MCF 10A (cell line): ENCODE results near the gene METTL27. TPM values are rescaled to one million over a fixed set of nuclear protein-coding genes. Genes with fewer than 3 reads are reported as not detected.

Source experiments
- BruUV-seq: library from RNA; stranded (reverse); fragments of 400-500 nt; replicated peaks from 2 replicates; lab custom pipeline; 2021; lab: Mats Ljungman, UMichigan
- CTCF ChIA-PET: fragments of 300-600 bp; sonication (Branson Sonifier 250); formaldehyde crosslinking; extraction: SDS; loops from one replicate; lab custom pipeline; 2021; ENCODE audit warnings: antibody characterized with exemption, inconsistent platforms; lab: Yijun Ruan, JAX
- POLR2A ChIA-PET: fragments of 300-600, 350-650 bp; sonication (Branson Sonifier 250); formaldehyde crosslinking; extraction: SDS; loops from one replicate; lab custom pipeline; 2020; ENCODE audit warnings: antibody characterized with exemption, inconsistent platforms; lab: Yijun Ruan, JAX
- DNase-seq: peaks from one replicate; pipeline ENCODE4 v3.0.0-alpha.2; 2018; ENCODE audit not compliant: unreplicated experiment
- H3K27ac Mint-ChIP-seq: one replicate; pipeline ENCODE4 v1.8.0; 2022; ENCODE audit warnings: mild to moderate bottlenecking, low read depth, mixed read lengths; ENCODE audit not compliant: unreplicated experiment
- H3K27me3 Mint-ChIP-seq: one replicate; pipeline ENCODE4 v1.8.0; 2022; ENCODE audit warnings: mixed read lengths; ENCODE audit not compliant: insufficient read depth, unreplicated experiment
- H3K36me3 Mint-ChIP-seq: one replicate; pipeline ENCODE4 v1.8.0; 2022; ENCODE audit warnings: mild to moderate bottlenecking, moderate library complexity, mixed read lengths; ENCODE audit not compliant: insufficient read depth, unreplicated experiment
- H3K4me1 Mint-ChIP-seq: one replicate; pipeline ENCODE4 v1.8.0; 2022; ENCODE audit warnings: mixed read lengths; ENCODE audit not compliant: insufficient read depth, unreplicated experiment
- H3K4me3 Mint-ChIP-seq: one replicate; pipeline ENCODE4 v1.8.0; 2022; ENCODE audit warnings: mild to moderate bottlenecking, moderate library complexity, mixed read lengths; ENCODE audit not compliant: unreplicated experiment
- H3K9me3 Mint-ChIP-seq: one replicate; pipeline ENCODE4 v1.8.0; 2022; ENCODE audit warnings: mixed read lengths; ENCODE audit not compliant: unreplicated experiment
- intact Hi-C: fragments of 100-400 bp; cut with micrococcal nuclease; formaldehyde crosslinking; loops from 2 replicates; pipeline ENCODE4 v1.14.1; 2022
- total RNA-seq: library from RNA; stranded (reverse); gene quantifications from 2 replicates; pipeline ENCODE4 v1.2.3, GENCODE V29; 2022
- TF ChIP-seq, protein P1 (sequence below): fragments of 200-600 bp; IDR thresholded peaks from one replicate; pipeline ENCODE4 v1.8.0; 2022; ENCODE audit warnings: antibody characterized with exemption, mild to moderate bottlenecking; ENCODE audit not compliant: unreplicated experiment

Gene METTL27
- total RNA-seq, 1 experiment from 2014 or later = 4.4 TPM

DNA sequence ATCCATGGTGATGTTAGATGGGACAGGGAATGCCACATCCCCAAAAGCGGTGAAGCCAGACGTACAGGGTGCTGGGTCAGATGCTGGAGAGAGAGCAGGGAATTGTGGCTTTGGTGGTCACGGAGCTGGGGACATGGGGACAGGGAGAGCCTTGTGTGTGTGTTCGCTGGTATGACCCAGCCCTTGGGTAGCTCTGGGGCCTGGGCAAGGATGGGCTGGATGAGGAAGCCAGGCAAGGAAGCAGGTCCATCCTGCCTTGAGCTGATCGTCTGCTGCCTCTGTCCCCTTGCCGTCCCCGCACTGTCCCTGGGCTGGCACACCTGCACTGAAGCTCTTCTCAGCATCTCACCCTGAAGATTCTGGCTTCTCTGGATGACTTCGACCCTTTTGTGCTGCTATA lies 26.9 kb downstream of the METTL27 start:
- CTCF ChIA-PET = interaction anchor here (0.6 to 2.0 kb wide), 5 partner anchors 11 to 209 kb away, joined by 3 to 9 read pairs (median 4); no protein-coding TSS in a partner anchor
- Mint-ChIP-seq H3K9me3 (no peaks in the 10 kb centered on the region), H3K4me3 (no peak overlapping the region), H3K4me1 (no peaks in the 10 kb centered on the region), H3K36me3 (no peaks in the 10 kb centered on the region), H3K27me3 (no peaks in the 10 kb centered on the region), H3K27ac (no peak overlapping the region)
- POLR2A ChIA-PET = interaction anchor here (0.9 kb wide), 1 partner anchor 35 kb away, joined by 3 read pairs; no protein-coding TSS in a partner anchor
- intact Hi-C loops = no loop called here
- no TSS peak for BruUV-seq
- TF ChIP-seq, protein P1, sequence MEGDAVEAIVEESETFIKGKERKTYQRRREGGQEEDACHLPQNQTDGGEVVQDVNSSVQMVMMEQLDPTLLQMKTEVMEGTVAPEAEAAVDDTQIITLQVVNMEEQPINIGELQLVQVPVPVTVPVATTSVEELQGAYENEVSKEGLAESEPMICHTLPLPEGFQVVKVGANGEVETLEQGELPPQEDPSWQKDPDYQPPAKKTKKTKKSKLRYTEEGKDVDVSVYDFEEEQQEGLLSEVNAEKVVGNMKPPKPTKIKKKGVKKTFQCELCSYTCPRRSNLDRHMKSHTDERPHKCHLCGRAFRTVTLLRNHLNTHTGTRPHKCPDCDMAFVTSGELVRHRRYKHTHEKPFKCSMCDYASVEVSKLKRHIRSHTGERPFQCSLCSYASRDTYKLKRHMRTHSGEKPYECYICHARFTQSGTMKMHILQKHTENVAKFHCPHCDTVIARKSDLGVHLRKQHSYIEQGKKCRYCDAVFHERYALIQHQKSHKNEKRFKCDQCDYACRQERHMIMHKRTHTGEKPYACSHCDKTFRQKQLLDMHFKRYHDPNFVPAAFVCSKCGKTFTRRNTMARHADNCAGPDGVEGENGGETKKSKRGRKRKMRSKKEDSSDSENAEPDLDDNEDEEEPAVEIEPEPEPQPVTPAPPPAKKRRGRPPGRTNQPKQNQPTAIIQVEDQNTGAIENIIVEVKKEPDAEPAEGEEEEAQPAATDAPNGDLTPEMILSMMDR = no peak
- DNase-seq = no peak

DNA sequence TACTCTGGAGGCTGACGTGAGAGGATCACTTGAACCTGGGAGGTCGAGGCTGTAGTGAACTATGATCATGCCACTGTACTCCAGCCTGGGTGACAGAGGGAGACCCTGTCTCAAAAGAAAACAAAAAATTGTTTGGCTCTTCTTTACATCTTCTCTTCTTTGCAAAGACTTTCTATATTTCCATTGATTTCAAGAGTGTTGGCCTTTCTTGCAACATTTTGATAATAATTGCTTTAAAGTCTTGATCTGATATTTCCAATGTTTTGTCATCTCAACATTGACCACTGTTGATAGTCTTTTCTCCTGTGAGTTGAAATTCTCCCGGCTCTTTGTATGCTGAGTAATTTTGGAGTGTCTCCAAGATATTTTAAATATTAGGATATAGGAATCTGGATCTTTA lies 29.3 kb downstream of the METTL27 start:
- POLR2A ChIA-PET = no interaction called here
- peaks cover 5% of the 10 kb centered on the region for H3K4me1 Mint-ChIP-seq
- TF ChIP-seq, protein P1 = no peak
- no peak overlapping the region for H3K27ac Mint-ChIP-seq
- no peak overlapping the region for H3K4me3 Mint-ChIP-seq
- no peaks in the 10 kb centered on the region for H3K27me3 Mint-ChIP-seq
- BruUV-seq = no TSS peak
- no peaks in the 10 kb centered on the region for H3K36me3 Mint-ChIP-seq
- CTCF ChIA-PET = interaction anchor here (2.4 kb wide), 1 partner anchor 17 kb away, joined by 7 read pairs; no protein-coding TSS in a partner anchor
- no peaks in the 10 kb centered on the region for H3K9me3 Mint-ChIP-seq
- intact Hi-C loops = no loop called here
- no peak for DNase-seq

DNA sequence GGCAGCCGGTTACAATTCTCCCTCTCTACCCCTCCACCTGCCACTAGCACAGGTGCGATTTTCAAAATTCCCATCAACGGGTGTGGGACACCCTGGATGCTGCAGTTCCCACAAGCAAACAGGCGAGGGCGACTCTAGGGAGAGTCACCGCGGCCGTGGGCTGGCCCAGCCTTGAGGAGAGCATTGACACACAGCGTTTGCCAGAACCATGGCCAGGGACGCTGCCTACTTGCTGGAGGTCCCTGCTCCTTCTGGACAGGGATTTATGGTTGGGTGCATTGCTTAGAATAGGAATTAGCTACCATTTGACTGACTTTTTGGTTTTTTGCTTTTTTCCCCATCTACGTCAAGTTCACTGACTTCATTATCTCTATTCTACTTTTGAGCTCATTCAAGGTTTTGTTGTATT lies 30.6 kb downstream of the METTL27 start:
- DNase-seq = peak; percentile 84
- H3K36me3 Mint-ChIP-seq = no peaks in the 10 kb centered on the region
- POLR2A ChIA-PET = no interaction called here

DNA sequence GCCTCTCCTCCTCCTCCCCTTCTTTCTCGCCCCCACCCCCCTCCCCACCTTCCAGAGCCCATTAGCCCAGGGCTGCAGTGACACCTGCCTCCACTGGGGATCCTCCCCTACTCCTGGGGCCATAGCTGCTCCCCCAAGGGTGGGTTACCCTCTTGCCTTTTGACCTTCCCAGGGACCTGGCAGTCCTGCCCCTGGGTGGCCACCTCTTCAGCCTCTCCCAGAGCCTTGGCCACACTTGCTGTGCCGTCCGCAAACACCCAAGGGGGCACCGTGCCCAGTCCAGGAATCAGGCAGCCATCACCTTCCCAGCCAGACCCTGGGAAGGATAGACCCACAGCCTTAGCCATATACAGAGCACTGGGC lies 31.3 kb downstream of the METTL27 start:
- H3K27me3 Mint-ChIP-seq = no peaks in the 10 kb centered on the region
- no peak for DNase-seq
- H3K36me3 Mint-ChIP-seq = no peaks in the 10 kb centered on the region
- CTCF ChIA-PET = interaction anchor here (0.7 to 2.4 kb wide), 12 partner anchors 9 to 173 kb away, joined by 3 to 10 read pairs (median 5); no protein-coding TSS in a partner anchor
- H3K27ac Mint-ChIP-seq = no peak overlapping the region
- POLR2A ChIA-PET = no interaction called here
- intact Hi-C loops = loop anchor here (1.0 kb wide), 2 partner anchors 40 to 44 kb away; no protein-coding TSS in a partner anchor
- peaks cover 5% of the 10 kb centered on the region for H3K4me1 Mint-ChIP-seq
- BruUV-seq = no TSS peak
- H3K9me3 Mint-ChIP-seq = no peaks in the 10 kb centered on the region
- H3K4me3 Mint-ChIP-seq = no peak overlapping the region
- TF ChIP-seq, protein P1 = peak; percentile 2

More for the DNA sequence above, 30.6 kb downstream of the METTL27 start:
- CTCF ChIA-PET = interaction anchor here (0.6 to 2.4 kb wide), 20 partner anchors 11 to 589 kb away, joined by 3 to 11 read pairs (median 4); no protein-coding TSS in a partner anchor
- intact Hi-C loops = loop anchor here (1.0 kb wide), 2 partner anchors 40 to 44 kb away; no protein-coding TSS in a partner anchor
- no peaks in the 10 kb centered on the region for H3K27me3 Mint-ChIP-seq
- BruUV-seq = no TSS peak
- H3K4me1 Mint-ChIP-seq = peaks cover 5% of the 10 kb centered on the region
- H3K27ac Mint-ChIP-seq = no peak overlapping the region
- H3K4me3 Mint-ChIP-seq = no peak overlapping the region
- TF ChIP-seq, protein P1 = peak; percentile 77
- H3K9me3 Mint-ChIP-seq = no peaks in the 10 kb centered on the region
